ENCODE measurements around the gene GNAQ.

- TF ChIP-seq CTCF (IDR thresholded peaks at IDR 0.05; ENCODE audit: low read depth, low read length) (no peak), POLR2A (IDR thresholded peaks at IDR 0.05; ENCODE audit: extremely low read depth, insufficient read length) (no peak), MAX (IDR thresholded peaks at IDR 0.05; ENCODE audit: low read depth, low read length) (no peak)
Observed at GRCh38 chr9:77785341-77785740, 246.3 kb downstream of the GNAQ start.
